ENCODE measurements around the gene CKS2.

- TF ChIP-seq, protein P1, sequence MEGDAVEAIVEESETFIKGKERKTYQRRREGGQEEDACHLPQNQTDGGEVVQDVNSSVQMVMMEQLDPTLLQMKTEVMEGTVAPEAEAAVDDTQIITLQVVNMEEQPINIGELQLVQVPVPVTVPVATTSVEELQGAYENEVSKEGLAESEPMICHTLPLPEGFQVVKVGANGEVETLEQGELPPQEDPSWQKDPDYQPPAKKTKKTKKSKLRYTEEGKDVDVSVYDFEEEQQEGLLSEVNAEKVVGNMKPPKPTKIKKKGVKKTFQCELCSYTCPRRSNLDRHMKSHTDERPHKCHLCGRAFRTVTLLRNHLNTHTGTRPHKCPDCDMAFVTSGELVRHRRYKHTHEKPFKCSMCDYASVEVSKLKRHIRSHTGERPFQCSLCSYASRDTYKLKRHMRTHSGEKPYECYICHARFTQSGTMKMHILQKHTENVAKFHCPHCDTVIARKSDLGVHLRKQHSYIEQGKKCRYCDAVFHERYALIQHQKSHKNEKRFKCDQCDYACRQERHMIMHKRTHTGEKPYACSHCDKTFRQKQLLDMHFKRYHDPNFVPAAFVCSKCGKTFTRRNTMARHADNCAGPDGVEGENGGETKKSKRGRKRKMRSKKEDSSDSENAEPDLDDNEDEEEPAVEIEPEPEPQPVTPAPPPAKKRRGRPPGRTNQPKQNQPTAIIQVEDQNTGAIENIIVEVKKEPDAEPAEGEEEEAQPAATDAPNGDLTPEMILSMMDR (IDR thresholded peaks at IDR 0.05; ENCODE audit: poor library complexity, severe bottlenecking): no peak
- TF ChIP-seq RAD21 (conservative IDR thresholded peaks at IDR 0.05): no peak
Observed at GRCh38 chr9:89291741-89292140, 19.3 kb upstream of the CKS2 start.
